Caki2 (cell line): ENCODE measurements around the gene ATXN1L. TPM values are rescaled to one million over a fixed set of nuclear protein-coding genes. Genes with fewer than 3 reads are reported as not detected.
"Not testable (repeated sequence)": the region's sequence is repeated elsewhere in the genome, so short reads cannot be mapped to it uniquely, and the experiment has no call there.

Experiments used
- DNase-seq: peaks from one replicate; pipeline ENCODE4 v3.0.0-alpha.2; 2015; ENCODE audit warnings: low read depth
- in situ Hi-C: cut with HindIII; loops from 2 replicates; pipeline ENCODE4 v1.10.0; 2016; ENCODE audit warnings: low sequenced_read_pairs, low pct_unique_long_range_greater_than_20kb, mixed read lengths
- total RNA-seq: library from RNA; depleted of rRNA; stranded (reverse); fragments of >200 nt; shearing (Covaris generic); gene quantifications from 2 replicates; pipeline ENCODE4 v1.2.3, GENCODE V29; 2014; ENCODE audit warnings: low replicate concordance

Gene ATXN1L
- total RNA-seq, 1 experiment from 2014 or later = 5.4 TPM

- in situ Hi-C loops = no loop called here
- no peak for DNase-seq
Measured at GRCh38 chr16:71847096-71847495, 1.3 kb downstream of the ATXN1L start.

GRCh38 chr16:71848622-71849021 is 2.8 kb downstream of the ATXN1L start:
- in situ Hi-C loops = no loop called here
- no peak for DNase-seq

- DNase-seq = no peak
Measured at GRCh38 chr16:71851746-71852145, 6.0 kb downstream of the ATXN1L start.

GRCh38 chr16:71852158-71852557 is 6.4 kb downstream of the ATXN1L start:
- in situ Hi-C loops = no loop called here
- no peak for DNase-seq

More at GRCh38 chr16:71851746-71852145, 6.0 kb downstream of the ATXN1L start:
- in situ Hi-C loops = no loop called here

- in situ Hi-C loops = no loop called here
Measured at GRCh38 chr16:71852561-71852960, 6.8 kb downstream of the ATXN1L start.

GRCh38 chr16:71853413-71853812 is 7.6 kb downstream of the ATXN1L start:
- no peak for DNase-seq
- in situ Hi-C loops = no loop called here

More at GRCh38 chr16:71852561-71852960, 6.8 kb downstream of the ATXN1L start:
- no peak for DNase-seq

- in situ Hi-C loops = no loop called here
- DNase-seq = no peak
Measured at GRCh38 chr16:71854369-71854948, 8.7 kb downstream of the ATXN1L start.

GRCh38 chr16:71855937-71856662 is 10.3 kb downstream of the ATXN1L start:
- in situ Hi-C loops = no loop called here
- no peak for DNase-seq

- in situ Hi-C loops = no loop called here
- no peak for DNase-seq
Measured at GRCh38 chr16:71859762-71860521, 14.2 kb downstream of the ATXN1L start.

- in situ Hi-C loops = no loop called here
- DNase-seq = no peak
Measured at GRCh38 chr16:71863995-71864394, 18.2 kb downstream of the ATXN1L start.

- no peak for DNase-seq
- in situ Hi-C loops = no loop called here
Measured at GRCh38 chr16:71865173-71865863, 19.5 kb downstream of the ATXN1L start.

- in situ Hi-C loops, DNase-seq: not testable (repeated sequence)
Measured at GRCh38 chr16:71867175-71867574, 21.4 kb downstream of the ATXN1L start.

GRCh38 chr16:71867939-71868338 is 22.2 kb downstream of the ATXN1L start:
- in situ Hi-C loops = no loop called here

GRCh38 chr16:71869089-71869488 is 23.3 kb downstream of the ATXN1L start:
- in situ Hi-C loops = no loop called here
- DNase-seq = no peak

More at GRCh38 chr16:71867939-71868338, 22.2 kb downstream of the ATXN1L start:
- DNase-seq = no peak

GRCh38 chr16:71870818-71871217 is 25.0 kb downstream of the ATXN1L start:
- in situ Hi-C loops = no loop called here

GRCh38 chr16:71873199-71873598 is 27.4 kb downstream of the ATXN1L start:
- in situ Hi-C loops = no loop called here

More at GRCh38 chr16:71870818-71871217, 25.0 kb downstream of the ATXN1L start:
- no peak for DNase-seq

GRCh38 chr16:71878911-71879310 is 33.1 kb downstream of the ATXN1L start:
- in situ Hi-C loops = no loop called here
- DNase-seq = no peak

More at GRCh38 chr16:71873199-71873598, 27.4 kb downstream of the ATXN1L start:
- DNase-seq = no peak

- DNase-seq = no peak
- in situ Hi-C loops = no loop called here
Measured at GRCh38 chr16:71880176-71880575, 34.4 kb downstream of the ATXN1L start.
